IgD-negative memory B cell (primary cell): ENCODE results near the gene HDLBP. TPM values are rescaled to one million over a fixed set of nuclear protein-coding genes. Genes with fewer than 3 reads are reported as not detected.
"Not testable (repeated sequence)": the region's sequence is repeated elsewhere in the genome, so short reads cannot be mapped to it uniquely, and the experiment has no call there.

ENCODE experiments used
- H3K27ac Mint-ChIP-seq, 3 donors: one replicate each; pipeline ENCODE4 v1.8.0; 2020 to 2022; ENCODE audit warnings: mild to moderate bottlenecking in 3 of 3, mixed read lengths in 3 of 3, moderate library complexity in 1 of 3
- H3K27me3 Mint-ChIP-seq: one replicate; pipeline ENCODE4 v1.8.0; 2021; ENCODE audit warnings: mixed read lengths
- H3K36me3 Mint-ChIP-seq: one replicate; pipeline ENCODE4 v1.8.0; 2020; ENCODE audit warnings: mild to moderate bottlenecking, mixed read lengths
- H3K4me1 Mint-ChIP-seq, 3 donors: one replicate each; pipeline ENCODE4 v1.8.0; 2020 to 2022; ENCODE audit warnings: mixed read lengths in 3 of 3, mild to moderate bottlenecking in 1 of 3
- H3K4me3 Mint-ChIP-seq, 4 donors: one replicate each; pipeline ENCODE4 v1.8.0; 2020 to 2022; ENCODE audit warnings: mild to moderate bottlenecking in 4 of 4, mixed read lengths in 4 of 4, moderate library complexity in 3 of 4
- H3K9me3 Mint-ChIP-seq, 3 donors: one replicate each; pipeline ENCODE4 v1.8.0; 2020 to 2021; ENCODE audit warnings: mixed read lengths in 3 of 3, mild to moderate bottlenecking in 1 of 3
- polyA plus RNA-seq: library from polyadenylated mRNA; unstranded; fragments of 300-500 nt; fragmentation: Illumina TruSeq; gene quantifications from one replicate; pipeline ENCODE4 v1.2.3, GENCODE V29; 2021

Gene HDLBP
- polyA plus RNA-seq, 1 donor from 2014 or later, result 55.3 TPM

- not testable (repeated sequence) for H3K36me3 Mint-ChIP-seq, H3K27me3 Mint-ChIP-seq, H3K4me1 Mint-ChIP-seq, H3K9me3 Mint-ChIP-seq, H3K4me3 Mint-ChIP-seq, H3K27ac Mint-ChIP-seq
Measured at GRCh38 chr2:241197246-241197645, 118.2 kb downstream of the HDLBP start.

- Mint-ChIP-seq H3K27me3 (no peaks in the 10 kb centered on the region), H3K27ac (no peak overlapping the region), H3K4me1 (no peaks in the 10 kb centered on the region), H3K36me3 (no peaks in the 10 kb centered on the region), H3K4me3 (no peak overlapping the region), H3K9me3 (no peaks in the 10 kb centered on the region)
Measured at GRCh38 chr2:241195506-241196130, 119.9 kb downstream of the HDLBP start.

- no peaks in the 10 kb centered on the region for H3K27me3 Mint-ChIP-seq
- H3K27ac Mint-ChIP-seq, result no peak overlapping the region
- no peak overlapping the region for H3K4me3 Mint-ChIP-seq
- no peaks in the 10 kb centered on the region for H3K4me1 Mint-ChIP-seq
- no peaks in the 10 kb centered on the region for H3K9me3 Mint-ChIP-seq
- no peaks in the 10 kb centered on the region for H3K36me3 Mint-ChIP-seq
Measured at GRCh38 chr2:241194811-241195210, 120.7 kb downstream of the HDLBP start.

- Mint-ChIP-seq H3K27me3 (no peaks in the 10 kb centered on the region), H3K4me3 (no peak overlapping the region), H3K36me3 (no peaks in the 10 kb centered on the region), H3K27ac (no peak overlapping the region), H3K4me1 (peaks cover 0 to 2% (median 0%) of the 10 kb centered on the region in 3 donors), H3K9me3 (no peaks in the 10 kb centered on the region)
Measured at GRCh38 chr2:241193271-241193670, 122.2 kb downstream of the HDLBP start.

GRCh38 chr2:241191081-241191480, 124.4 kb downstream of the HDLBP start:
- no peak overlapping the region for H3K4me3 Mint-ChIP-seq
- H3K27me3 Mint-ChIP-seq, result peaks cover 2% of the 10 kb centered on the region
- no peak overlapping the region for H3K27ac Mint-ChIP-seq
- no peaks in the 10 kb centered on the region for H3K9me3 Mint-ChIP-seq
- H3K4me1 Mint-ChIP-seq, result peaks cover 0 to 5% (median 1%) of the 10 kb centered on the region in 3 donors
- no peaks in the 10 kb centered on the region for H3K36me3 Mint-ChIP-seq

- no peak overlapping the region for H3K4me3 Mint-ChIP-seq
- peaks cover 2% of the 10 kb centered on the region for H3K27me3 Mint-ChIP-seq
- H3K36me3 Mint-ChIP-seq, result no peaks in the 10 kb centered on the region
- H3K9me3 Mint-ChIP-seq, result no peaks in the 10 kb centered on the region
- H3K27ac Mint-ChIP-seq, result no peak overlapping the region
- H3K4me1 Mint-ChIP-seq, result peaks cover 0 to 5% (median 1%) of the 10 kb centered on the region in 3 donors
Measured at GRCh38 chr2:241190291-241190981, 125.0 kb downstream of the HDLBP start.

- H3K4me3 Mint-ChIP-seq, result peak overlapping the region in 1 of 4 donors; percentile 5
- H3K36me3 Mint-ChIP-seq, result no peaks in the 10 kb centered on the region
- peaks cover 2% of the 10 kb centered on the region for H3K27me3 Mint-ChIP-seq
- peaks cover 0 to 5% (median 1%) of the 10 kb centered on the region in 3 donors for H3K4me1 Mint-ChIP-seq
- no peaks in the 10 kb centered on the region for H3K9me3 Mint-ChIP-seq
- no peak overlapping the region for H3K27ac Mint-ChIP-seq
Measured at GRCh38 chr2:241189856-241190201, 125.6 kb downstream of the HDLBP start.

GRCh38 chr2:241189093-241189855, 126.2 kb downstream of the HDLBP start:
- no peak overlapping the region for H3K27ac Mint-ChIP-seq
- H3K36me3 Mint-ChIP-seq, result no peaks in the 10 kb centered on the region
- H3K4me3 Mint-ChIP-seq, result peak overlapping the region in 1 of 4 donors; percentile 8

GRCh38 chr2:241188361-241189092, 126.9 kb downstream of the HDLBP start, which contains the start of gene ANO7:
Gene ANO7, plus strand, starts transcription at chr2:241188677. Its CDS starts 1,387 bp downstream, at chr2:241190064.
- H3K36me3 Mint-ChIP-seq, result no peaks in the 10 kb centered on the region
- no peaks in the 10 kb centered on the region for H3K9me3 Mint-ChIP-seq
- H3K27ac Mint-ChIP-seq, result peak within 1 kb of the TSS in 1 of 3 donors; percentile 39
- peaks cover 2% of the 10 kb centered on the region for H3K27me3 Mint-ChIP-seq
- peaks cover 0 to 5% (median 1%) of the 10 kb centered on the region in 3 donors for H3K4me1 Mint-ChIP-seq
- H3K4me3 Mint-ChIP-seq, result peak within 1 kb of the TSS; percentile 39 to 90 (median 70)

More at GRCh38 chr2:241189093-241189855, 126.2 kb downstream of the HDLBP start:
- Mint-ChIP-seq H3K27me3 (peaks cover 2% of the 10 kb centered on the region), H3K9me3 (no peaks in the 10 kb centered on the region), H3K4me1 (peaks cover 0 to 5% (median 1%) of the 10 kb centered on the region in 3 donors)

- Mint-ChIP-seq H3K27ac (no peak overlapping the region), H3K4me3 (peak overlapping the region in 2 of 4 donors; percentile 77 to 90), H3K36me3 (no peaks in the 10 kb centered on the region), H3K4me1 (peaks cover 0 to 5% (median 1%) of the 10 kb centered on the region in 3 donors), H3K9me3 (no peaks in the 10 kb centered on the region), H3K27me3 (peaks cover 2% of the 10 kb centered on the region)
Measured at GRCh38 chr2:241187918-241188234, 127.6 kb downstream of the HDLBP start.

- H3K4me3 Mint-ChIP-seq, result peak overlapping the region in 1 of 4 donors; percentile 12
- no peak overlapping the region for H3K27ac Mint-ChIP-seq
- H3K9me3 Mint-ChIP-seq, result no peaks in the 10 kb centered on the region
- H3K4me1 Mint-ChIP-seq, result peaks cover 0 to 5% (median 1%) of the 10 kb centered on the region in 3 donors
- no peaks in the 10 kb centered on the region for H3K36me3 Mint-ChIP-seq
- peaks cover 2% of the 10 kb centered on the region for H3K27me3 Mint-ChIP-seq
Measured at GRCh38 chr2:241187101-241187917, 128.2 kb downstream of the HDLBP start.

- H3K27ac Mint-ChIP-seq, result no peak overlapping the region
- peaks cover 0 to 5% (median 1%) of the 10 kb centered on the region in 3 donors for H3K4me1 Mint-ChIP-seq
- no peaks in the 10 kb centered on the region for H3K9me3 Mint-ChIP-seq
- peaks cover 2% of the 10 kb centered on the region for H3K27me3 Mint-ChIP-seq
- H3K4me3 Mint-ChIP-seq, result no peak overlapping the region
- H3K36me3 Mint-ChIP-seq, result no peaks in the 10 kb centered on the region
Measured at GRCh38 chr2:241185961-241186360, 129.5 kb downstream of the HDLBP start.

- no peak overlapping the region for H3K27ac Mint-ChIP-seq
- H3K36me3 Mint-ChIP-seq, result no peaks in the 10 kb centered on the region
- no peaks in the 10 kb centered on the region for H3K9me3 Mint-ChIP-seq
- H3K4me3 Mint-ChIP-seq, result no peak overlapping the region
- peaks cover 2% of the 10 kb centered on the region for H3K27me3 Mint-ChIP-seq
- peaks cover 0 to 5% (median 1%) of the 10 kb centered on the region in 3 donors for H3K4me1 Mint-ChIP-seq
Measured at GRCh38 chr2:241184901-241185300, 130.6 kb downstream of the HDLBP start.

GRCh38 chr2:241183221-241183620, 132.3 kb downstream of the HDLBP start:
- no peak overlapping the region for H3K27ac Mint-ChIP-seq
- H3K4me3 Mint-ChIP-seq, result peak overlapping the region in 1 of 4 donors; percentile 41
- H3K4me1 Mint-ChIP-seq, result peaks cover 0 to 2% (median 1%) of the 10 kb centered on the region in 3 donors
- peaks cover 5% of the 10 kb centered on the region for H3K36me3 Mint-ChIP-seq
- peaks cover 2% of the 10 kb centered on the region for H3K27me3 Mint-ChIP-seq
- no peaks in the 10 kb centered on the region for H3K9me3 Mint-ChIP-seq
